ENCODE results near the gene TMEM218.

- TF ChIP-seq POLR2A (IDR thresholded peaks at IDR 0.05) (no peak), CTCF (IDR thresholded peaks at IDR 0.05) (no peak), POLR2AphosphoS5 (IDR thresholded peaks at IDR 0.05) (no peak)
These were observed 16.7 kb downstream of the TMEM218 start for GRCh38 chr11:125094731-125095130.

Measured in stomach (tissue), 4 donors.